Liver (tissue), 3 donors: ENCODE results near the gene ZSCAN2.

Experiments used
- EGR1 ChIP-seq, 2 donors: IDR thresholded peaks; 2 replicates each; pipeline ENCODE4 v1.6.1; 2016 to 2018; ENCODE audit warnings: antibody characterized with exemption in 2 of 2, low read depth in 2 of 2
- FOXA1 ChIP-seq: IDR thresholded peaks from 2 replicates; pipeline ENCODE4 v1.6.1; 2016; ENCODE audit warnings: antibody characterized with exemption
- GABPA ChIP-seq, 2 donors: IDR thresholded peaks in 1 of 2; conservative IDR thresholded peaks in 1 of 2; 2 replicates each; pipeline ENCODE4 v1.6.1; 2016; ENCODE audit warnings: antibody characterized with exemption in 2 of 2, mild to moderate bottlenecking in 1 of 2, moderate library complexity in 1 of 2
- RAD21 ChIP-seq, 2 donors: IDR thresholded peaks; 2 replicates each; pipeline ENCODE4 v1.6.1; 2016; ENCODE audit warnings: antibody characterized with exemption in 2 of 2, mild to moderate bottlenecking in 2 of 2
- RXRA ChIP-seq, 2 donors: IDR thresholded peaks; 2 replicates each; pipeline ENCODE4 v1.6.1; 2017 to 2018; ENCODE audit warnings: antibody characterized with exemption in 2 of 2, mild to moderate bottlenecking in 1 of 2
- SP1 ChIP-seq: IDR thresholded peaks from 2 replicates; pipeline ENCODE4 v1.6.1; 2018; ENCODE audit warnings: antibody characterized with exemption, mild to moderate bottlenecking
- TAF1 ChIP-seq: conservative IDR thresholded peaks from 2 replicates; pipeline ENCODE4 v1.6.1; 2016; ENCODE audit warnings: antibody characterized with exemption, mild to moderate bottlenecking
- YY1 ChIP-seq: IDR thresholded peaks from 2 replicates; pipeline ENCODE4 v1.6.1; 2016; ENCODE audit warnings: antibody characterized with exemption, mild to moderate bottlenecking
- TF ChIP-seq, protein P1 (sequence below): fragments of 150-350 bp; IDR thresholded peaks from 2 replicates; pipeline ENCODE4 v1.5.1; 2017; ENCODE audit warnings: improper control_type of control experiment, low read depth, low read length; ENCODE audit not compliant: missing input control
- TF ChIP-seq, protein P2 (sequence below): IDR thresholded peaks from 2 replicates; pipeline ENCODE4 v1.6.1; 2016; ENCODE audit warnings: antibody characterized with exemption
- TF ChIP-seq, protein P3 (sequence below): IDR thresholded peaks from 2 replicates; pipeline ENCODE4 v1.6.1; 2016; ENCODE audit warnings: antibody characterized with exemption
- TF ChIP-seq, protein P4 (sequence below): IDR thresholded peaks from 2 replicates; pipeline ENCODE4 v1.6.1; 2016; ENCODE audit warnings: antibody characterized with exemption, mild to moderate bottlenecking
- donor health status: healthy.
- donor health status: healthy.

DNA sequence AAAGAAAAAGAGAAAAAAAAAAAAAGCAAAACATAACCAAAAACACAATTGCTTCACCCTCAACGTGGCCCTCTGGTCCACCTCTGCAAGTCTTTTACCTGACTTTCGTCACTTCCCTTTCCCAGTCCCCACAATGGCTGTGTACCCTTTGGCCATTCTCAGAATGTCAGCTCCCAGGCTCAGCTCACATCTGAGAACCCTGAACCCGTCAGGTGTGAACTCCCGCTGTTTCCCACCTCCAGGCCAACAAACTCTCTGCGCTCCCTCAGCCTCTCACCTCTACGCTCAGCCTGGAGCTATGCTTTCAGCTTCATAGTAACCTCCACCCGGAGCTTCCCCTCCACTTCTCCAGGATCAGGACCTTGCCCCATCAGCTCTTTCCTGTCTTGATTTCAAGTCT is 23.6 kb downstream of the ZSCAN2 start:
- TF ChIP-seq, protein P1, sequence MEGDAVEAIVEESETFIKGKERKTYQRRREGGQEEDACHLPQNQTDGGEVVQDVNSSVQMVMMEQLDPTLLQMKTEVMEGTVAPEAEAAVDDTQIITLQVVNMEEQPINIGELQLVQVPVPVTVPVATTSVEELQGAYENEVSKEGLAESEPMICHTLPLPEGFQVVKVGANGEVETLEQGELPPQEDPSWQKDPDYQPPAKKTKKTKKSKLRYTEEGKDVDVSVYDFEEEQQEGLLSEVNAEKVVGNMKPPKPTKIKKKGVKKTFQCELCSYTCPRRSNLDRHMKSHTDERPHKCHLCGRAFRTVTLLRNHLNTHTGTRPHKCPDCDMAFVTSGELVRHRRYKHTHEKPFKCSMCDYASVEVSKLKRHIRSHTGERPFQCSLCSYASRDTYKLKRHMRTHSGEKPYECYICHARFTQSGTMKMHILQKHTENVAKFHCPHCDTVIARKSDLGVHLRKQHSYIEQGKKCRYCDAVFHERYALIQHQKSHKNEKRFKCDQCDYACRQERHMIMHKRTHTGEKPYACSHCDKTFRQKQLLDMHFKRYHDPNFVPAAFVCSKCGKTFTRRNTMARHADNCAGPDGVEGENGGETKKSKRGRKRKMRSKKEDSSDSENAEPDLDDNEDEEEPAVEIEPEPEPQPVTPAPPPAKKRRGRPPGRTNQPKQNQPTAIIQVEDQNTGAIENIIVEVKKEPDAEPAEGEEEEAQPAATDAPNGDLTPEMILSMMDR = no peak
- TF ChIP-seq SP1 (no peak), RAD21 (IDR thresholded peaks at IDR 0.05) (no peak), EGR1 (IDR thresholded peaks at IDR 0.05; ENCODE audit: low read depth in 2 of 2) (no peak), FOXA1 (no peak), GABPA (IDR thresholded peaks at IDR 0.05 in 1 of 2, conservative IDR thresholded peaks at IDR 0.05 in 1 of 2) (no peak), RXRA (IDR thresholded peaks at IDR 0.05) (no peak), YY1 (no peak), TAF1 (no peak)
- TF ChIP-seq, protein P2, sequence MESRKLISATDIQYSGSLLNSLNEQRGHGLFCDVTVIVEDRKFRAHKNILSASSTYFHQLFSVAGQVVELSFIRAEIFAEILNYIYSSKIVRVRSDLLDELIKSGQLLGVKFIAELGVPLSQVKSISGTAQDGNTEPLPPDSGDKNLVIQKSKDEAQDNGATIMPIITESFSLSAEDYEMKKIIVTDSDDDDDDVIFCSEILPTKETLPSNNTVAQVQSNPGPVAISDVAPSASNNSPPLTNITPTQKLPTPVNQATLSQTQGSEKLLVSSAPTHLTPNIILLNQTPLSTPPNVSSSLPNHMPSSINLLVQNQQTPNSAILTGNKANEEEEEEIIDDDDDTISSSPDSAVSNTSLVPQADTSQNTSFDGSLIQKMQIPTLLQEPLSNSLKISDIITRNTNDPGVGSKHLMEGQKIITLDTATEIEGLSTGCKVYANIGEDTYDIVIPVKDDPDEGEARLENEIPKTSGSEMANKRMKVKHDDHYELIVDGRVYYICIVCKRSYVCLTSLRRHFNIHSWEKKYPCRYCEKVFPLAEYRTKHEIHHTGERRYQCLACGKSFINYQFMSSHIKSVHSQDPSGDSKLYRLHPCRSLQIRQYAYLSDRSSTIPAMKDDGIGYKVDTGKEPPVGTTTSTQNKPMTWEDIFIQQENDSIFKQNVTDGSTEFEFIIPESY = no peak
- TF ChIP-seq, protein P3, sequence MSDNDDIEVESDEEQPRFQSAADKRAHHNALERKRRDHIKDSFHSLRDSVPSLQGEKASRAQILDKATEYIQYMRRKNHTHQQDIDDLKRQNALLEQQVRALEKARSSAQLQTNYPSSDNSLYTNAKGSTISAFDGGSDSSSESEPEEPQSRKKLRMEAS = no peak
- TF ChIP-seq, protein P4, sequence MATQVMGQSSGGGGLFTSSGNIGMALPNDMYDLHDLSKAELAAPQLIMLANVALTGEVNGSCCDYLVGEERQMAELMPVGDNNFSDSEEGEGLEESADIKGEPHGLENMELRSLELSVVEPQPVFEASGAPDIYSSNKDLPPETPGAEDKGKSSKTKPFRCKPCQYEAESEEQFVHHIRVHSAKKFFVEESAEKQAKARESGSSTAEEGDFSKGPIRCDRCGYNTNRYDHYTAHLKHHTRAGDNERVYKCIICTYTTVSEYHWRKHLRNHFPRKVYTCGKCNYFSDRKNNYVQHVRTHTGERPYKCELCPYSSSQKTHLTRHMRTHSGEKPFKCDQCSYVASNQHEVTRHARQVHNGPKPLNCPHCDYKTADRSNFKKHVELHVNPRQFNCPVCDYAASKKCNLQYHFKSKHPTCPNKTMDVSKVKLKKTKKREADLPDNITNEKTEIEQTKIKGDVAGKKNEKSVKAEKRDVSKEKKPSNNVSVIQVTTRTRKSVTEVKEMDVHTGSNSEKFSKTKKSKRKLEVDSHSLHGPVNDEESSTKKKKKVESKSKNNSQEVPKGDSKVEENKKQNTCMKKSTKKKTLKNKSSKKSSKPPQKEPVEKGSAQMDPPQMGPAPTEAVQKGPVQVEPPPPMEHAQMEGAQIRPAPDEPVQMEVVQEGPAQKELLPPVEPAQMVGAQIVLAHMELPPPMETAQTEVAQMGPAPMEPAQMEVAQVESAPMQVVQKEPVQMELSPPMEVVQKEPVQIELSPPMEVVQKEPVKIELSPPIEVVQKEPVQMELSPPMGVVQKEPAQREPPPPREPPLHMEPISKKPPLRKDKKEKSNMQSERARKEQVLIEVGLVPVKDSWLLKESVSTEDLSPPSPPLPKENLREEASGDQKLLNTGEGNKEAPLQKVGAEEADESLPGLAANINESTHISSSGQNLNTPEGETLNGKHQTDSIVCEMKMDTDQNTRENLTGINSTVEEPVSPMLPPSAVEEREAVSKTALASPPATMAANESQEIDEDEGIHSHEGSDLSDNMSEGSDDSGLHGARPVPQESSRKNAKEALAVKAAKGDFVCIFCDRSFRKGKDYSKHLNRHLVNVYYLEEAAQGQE = no peak
